ENCODE measurements around the gene SEMA4D.

Gene SEMA4D

GRCh38 chr9:89417832-89418473 lies 80.0 kb downstream of the SEMA4D start:
- H3K27me3 ChIP-seq (ENCODE audit: low read depth, low read length): no peaks in the 10 kb centered on the region
- H3K4me1 ChIP-seq (ENCODE audit: low read length): peaks cover 24% of the 10 kb centered on the region
- H3K4me3 ChIP-seq (ENCODE audit: low read length): no peak overlapping the region
- no peak overlapping the region for H3K27ac ChIP-seq (ENCODE audit: low read length)
- 0 out of 2 replicates have a peak, but pooled peaks cover 2% of the 10 kb centered on the region for H4K20me1 ChIP-seq (ENCODE audit: insufficient read depth, low read length)
- TF ChIP-seq EZH2phosphoT487 (IDR thresholded peaks at IDR 0.05; ENCODE audit: low read depth) (no peak), CTCF (IDR thresholded peaks at IDR 0.05; ENCODE audit: low read depth, low read length) (no peak)
- no peaks in the 10 kb centered on the region for H3K9me3 ChIP-seq (ENCODE audit: insufficient read depth, low read length)
- peak overlapping the region; percentile 45 for H3K4me2 ChIP-seq (ENCODE audit: low read length)
- no peak overlapping the region for H3K9ac ChIP-seq (ENCODE audit: low read length)
- H2AFZ ChIP-seq (ENCODE audit: low read depth, low read length): no peak overlapping the region
- no peaks in the 10 kb centered on the region for H3K79me2 ChIP-seq (ENCODE audit: low read length)
- H3K36me3 ChIP-seq (replicated peaks; ENCODE audit: low read depth, low read length): no peaks in the 10 kb centered on the region

- H3K36me3 ChIP-seq (replicated peaks; ENCODE audit: low read depth, low read length): no peaks in the 10 kb centered on the region
- no peak overlapping the region for H3K4me2 ChIP-seq (ENCODE audit: low read length)
- H3K79me2 ChIP-seq (ENCODE audit: low read length): no peaks in the 10 kb centered on the region
- no peaks in the 10 kb centered on the region for H3K27me3 ChIP-seq (ENCODE audit: low read depth, low read length)
- no peaks in the 10 kb centered on the region for H3K9me3 ChIP-seq (ENCODE audit: insufficient read depth, low read length)
- H2AFZ ChIP-seq (ENCODE audit: low read depth, low read length): no peak overlapping the region
- no peak overlapping the region for H3K27ac ChIP-seq (ENCODE audit: low read length)
- no peak overlapping the region for H3K4me3 ChIP-seq (ENCODE audit: low read length)
- 0 out of 2 replicates have a peak, but pooled peaks cover 2% of the 10 kb centered on the region for H4K20me1 ChIP-seq (ENCODE audit: insufficient read depth, low read length)
- TF ChIP-seq CTCF (IDR thresholded peaks at IDR 0.05; ENCODE audit: low read depth, low read length) (no peak), EZH2phosphoT487 (IDR thresholded peaks at IDR 0.05; ENCODE audit: low read depth) (no peak)
- H3K4me1 ChIP-seq (ENCODE audit: low read length): peaks cover 24% of the 10 kb centered on the region
- no peak overlapping the region for H3K9ac ChIP-seq (ENCODE audit: low read length)
These were observed 83.1 kb downstream of the SEMA4D start for GRCh38 chr9:89414670-89415324.

DNA sequence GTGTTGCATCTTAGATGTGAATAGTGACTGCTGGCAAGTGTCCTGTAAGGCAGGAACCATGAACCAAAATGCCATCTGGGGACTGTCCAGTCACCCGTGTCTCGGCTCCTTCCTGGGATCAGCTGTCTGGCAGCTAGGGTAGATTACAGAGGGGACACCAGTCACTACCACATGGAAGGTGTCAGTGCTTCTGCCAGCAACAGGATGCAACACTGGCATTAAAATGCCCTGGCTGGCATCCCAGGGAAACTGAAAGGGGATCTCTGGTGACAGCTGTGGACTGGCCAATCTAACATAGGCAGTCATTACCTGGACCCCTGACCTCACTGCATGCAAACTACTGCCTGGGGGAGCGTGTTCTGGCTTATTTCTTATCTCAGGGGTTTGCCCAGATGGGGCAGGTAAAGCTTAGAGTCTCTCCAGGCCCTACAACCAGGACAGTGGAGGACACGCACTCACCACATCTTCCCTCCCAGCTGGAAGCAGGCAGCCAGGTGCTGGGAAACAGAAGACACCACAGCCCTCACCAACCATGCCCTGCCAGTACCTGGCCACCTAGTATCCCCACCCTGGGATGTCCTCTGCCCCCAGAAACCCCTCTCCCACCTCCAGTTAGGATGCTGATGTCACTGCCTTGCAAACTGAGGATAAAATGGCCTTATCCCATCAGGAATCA lies 83.8 kb downstream of the SEMA4D start:
- Histone ChIP-seq H3K27ac (ENCODE audit: low read length) (no peak overlapping the region), H3K27me3 (ENCODE audit: low read depth, low read length) (no peaks in the 10 kb centered on the region), H4K20me1 (ENCODE audit: insufficient read depth, low read length) (0 out of 2 replicates have a peak, but pooled peaks cover 2% of the 10 kb centered on the region), H3K4me1 (ENCODE audit: low read length) (peaks cover 22% of the 10 kb centered on the region), H3K79me2 (ENCODE audit: low read length) (no peaks in the 10 kb centered on the region), H2AFZ (ENCODE audit: low read depth, low read length) (no peak overlapping the region), H3K9ac (ENCODE audit: low read length) (no peak overlapping the region), H3K36me3 (replicated peaks; ENCODE audit: low read depth, low read length) (no peaks in the 10 kb centered on the region), H3K9me3 (ENCODE audit: insufficient read depth, low read length) (no peaks in the 10 kb centered on the region), H3K4me2 (ENCODE audit: low read length) (no peak overlapping the region), H3K4me3 (ENCODE audit: low read length) (no peak overlapping the region)
- TF ChIP-seq EZH2phosphoT487 (IDR thresholded peaks at IDR 0.05; ENCODE audit: low read depth): no peak
- TF ChIP-seq CTCF (IDR thresholded peaks at IDR 0.05; ENCODE audit: low read depth, low read length): no peak

DNA sequence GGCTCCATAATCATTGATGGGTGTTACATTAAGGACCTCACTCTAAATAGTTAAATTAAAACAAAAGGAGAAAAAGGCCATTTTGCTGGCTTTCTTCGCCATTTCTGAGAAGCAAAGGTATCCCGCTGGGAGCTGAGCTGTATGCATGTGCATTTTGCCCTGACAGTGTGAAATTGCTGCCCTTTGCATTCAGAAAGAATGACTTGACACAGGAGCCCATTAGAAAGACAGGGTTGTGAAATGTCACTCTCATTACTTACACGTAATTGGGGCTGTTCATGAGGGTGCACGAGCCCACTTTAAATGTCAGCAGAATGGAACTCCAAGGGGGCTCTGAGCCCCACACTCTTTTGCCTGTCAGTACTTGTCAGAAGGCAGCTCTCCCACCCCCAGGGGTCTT lies 85.0 kb downstream of the SEMA4D start:
- H2AFZ ChIP-seq (ENCODE audit: low read depth, low read length): no peak overlapping the region
- TF ChIP-seq EZH2phosphoT487 (IDR thresholded peaks at IDR 0.05; ENCODE audit: low read depth): no peak
- no peak for TF ChIP-seq CTCF (IDR thresholded peaks at IDR 0.05; ENCODE audit: low read depth, low read length)
- no peaks in the 10 kb centered on the region for H3K36me3 ChIP-seq (replicated peaks; ENCODE audit: low read depth, low read length)
- no peak overlapping the region for H3K4me2 ChIP-seq (ENCODE audit: low read length)
- no peak overlapping the region for H3K9ac ChIP-seq (ENCODE audit: low read length)
- peaks cover 11% of the 10 kb centered on the region for H3K4me1 ChIP-seq (ENCODE audit: low read length)
- H3K27ac ChIP-seq (ENCODE audit: low read length): no peak overlapping the region
- H3K9me3 ChIP-seq (ENCODE audit: insufficient read depth, low read length): no peaks in the 10 kb centered on the region
- H3K79me2 ChIP-seq (ENCODE audit: low read length): no peaks in the 10 kb centered on the region
- 0 out of 2 replicates have a peak, but pooled peaks cover 2% of the 10 kb centered on the region for H4K20me1 ChIP-seq (ENCODE audit: insufficient read depth, low read length)
- no peak overlapping the region for H3K4me3 ChIP-seq (ENCODE audit: low read length)
- H3K27me3 ChIP-seq (ENCODE audit: low read depth, low read length): no peaks in the 10 kb centered on the region
